Measurements from ENCODE around the gene C1orf167.

C1orf167 gene

GRCh38 chr1:11766429-11766776 lies 4.4 kb downstream of the C1orf167 start:
- H3K4me1 ChIP-seq (ENCODE audit: control insufficient read depth, insufficient read depth, low read length, poor library complexity, severe bottlenecking) = no peaks in the 10 kb centered on the region
- H3K36me3 ChIP-seq (ENCODE audit: control insufficient read depth, insufficient read depth, low read length) = no peaks in the 10 kb centered on the region
- no peak overlapping the region for H3K4me3 ChIP-seq (ENCODE audit: extremely low read depth, insufficient read depth, low read length, poor library complexity, severe bottlenecking)
- 85 to 89% methylated on average over 13 to 14 of the region's 14 CpGs for WGBS, 2 experiments (ENCODE audit: insufficient coverage in 2 of 2)
- no peak overlapping the region for H3K27ac ChIP-seq (ENCODE audit: low read depth, low read length, severe bottlenecking)
- no peaks in the 10 kb centered on the region for H3K9me3 ChIP-seq (ENCODE audit: control insufficient read depth, low read length)

- no peaks in the 10 kb centered on the region for H3K4me1 ChIP-seq (ENCODE audit: control insufficient read depth, insufficient read depth, low read length, poor library complexity, severe bottlenecking)
- H3K27ac ChIP-seq (ENCODE audit: low read depth, low read length, severe bottlenecking) = no peak overlapping the region
Measured at GRCh38 chr1:11767922-11768704, 6.1 kb downstream of the C1orf167 start.

GRCh38 chr1:11768821-11769220 lies 6.8 kb downstream of the C1orf167 start:
- 63 to 90% methylated on average over 2 of the region's 4 CpGs for WGBS, 2 experiments (ENCODE audit: insufficient coverage in 2 of 2)
- Histone ChIP-seq H3K4me1 (ENCODE audit: control insufficient read depth, insufficient read depth, low read length, poor library complexity, severe bottlenecking) (no peaks in the 10 kb centered on the region), H3K9me3 (ENCODE audit: control insufficient read depth, low read length) (no peaks in the 10 kb centered on the region), H3K36me3 (ENCODE audit: control insufficient read depth, insufficient read depth, low read length) (no peaks in the 10 kb centered on the region), H3K4me3 (ENCODE audit: extremely low read depth, insufficient read depth, low read length, poor library complexity, severe bottlenecking) (no peak overlapping the region), H3K27ac (ENCODE audit: low read depth, low read length, severe bottlenecking) (no peak overlapping the region)

More at GRCh38 chr1:11767922-11768704, 6.1 kb downstream of the C1orf167 start:
- WGBS, 2 experiments (ENCODE audit: insufficient coverage in 2 of 2) = 76% methylated on average over 11 to 13 of the region's 16 CpGs
- Histone ChIP-seq H3K36me3 (ENCODE audit: control insufficient read depth, insufficient read depth, low read length) (no peaks in the 10 kb centered on the region), H3K4me3 (ENCODE audit: extremely low read depth, insufficient read depth, low read length, poor library complexity, severe bottlenecking) (no peak overlapping the region), H3K9me3 (ENCODE audit: control insufficient read depth, low read length) (no peaks in the 10 kb centered on the region)

GRCh38 chr1:11769274-11769673 lies 7.3 kb downstream of the C1orf167 start:
- no peaks in the 10 kb centered on the region for H3K36me3 ChIP-seq (ENCODE audit: control insufficient read depth, insufficient read depth, low read length)
- H3K9me3 ChIP-seq (ENCODE audit: control insufficient read depth, low read length) = no peaks in the 10 kb centered on the region
- no peak overlapping the region for H3K27ac ChIP-seq (ENCODE audit: low read depth, low read length, severe bottlenecking)
- no peaks in the 10 kb centered on the region for H3K4me1 ChIP-seq (ENCODE audit: control insufficient read depth, insufficient read depth, low read length, poor library complexity, severe bottlenecking)
- no peak overlapping the region for H3K4me3 ChIP-seq (ENCODE audit: extremely low read depth, insufficient read depth, low read length, poor library complexity, severe bottlenecking)
- 81 to 94% methylated on average over 4 of the region's 4 CpGs for WGBS, 2 experiments (ENCODE audit: insufficient coverage in 2 of 2)

- Histone ChIP-seq H3K27ac (ENCODE audit: low read depth, low read length, severe bottlenecking) (no peak overlapping the region), H3K36me3 (ENCODE audit: control insufficient read depth, insufficient read depth, low read length) (no peaks in the 10 kb centered on the region), H3K4me3 (ENCODE audit: extremely low read depth, insufficient read depth, low read length, poor library complexity, severe bottlenecking) (no peak overlapping the region), H3K9me3 (ENCODE audit: control insufficient read depth, low read length) (no peaks in the 10 kb centered on the region), H3K4me1 (ENCODE audit: control insufficient read depth, insufficient read depth, low read length, poor library complexity, severe bottlenecking) (no peaks in the 10 kb centered on the region)
Measured at GRCh38 chr1:11770011-11770410, 8.0 kb downstream of the C1orf167 start.

GRCh38 chr1:11771481-11772043 lies 9.6 kb downstream of the C1orf167 start:
- WGBS, 2 experiments (ENCODE audit: insufficient coverage in 2 of 2) = 81 to 84% methylated on average over 7 to 10 of the region's 11 CpGs
- no peaks in the 10 kb centered on the region for H3K9me3 ChIP-seq (ENCODE audit: control insufficient read depth, low read length)
- H3K4me1 ChIP-seq (ENCODE audit: control insufficient read depth, insufficient read depth, low read length, poor library complexity, severe bottlenecking) = no peaks in the 10 kb centered on the region
- H3K27ac ChIP-seq (ENCODE audit: low read depth, low read length, severe bottlenecking) = no peak overlapping the region
- H3K36me3 ChIP-seq (ENCODE audit: control insufficient read depth, insufficient read depth, low read length) = no peaks in the 10 kb centered on the region
- no peak overlapping the region for H3K4me3 ChIP-seq (ENCODE audit: extremely low read depth, insufficient read depth, low read length, poor library complexity, severe bottlenecking)

GRCh38 chr1:11772458-11772857 lies 10.5 kb downstream of the C1orf167 start:
- no peak overlapping the region for H3K27ac ChIP-seq (ENCODE audit: low read depth, low read length, severe bottlenecking)
- H3K9me3 ChIP-seq (ENCODE audit: control insufficient read depth, low read length) = no peaks in the 10 kb centered on the region
- no peak overlapping the region for H3K4me3 ChIP-seq (ENCODE audit: extremely low read depth, insufficient read depth, low read length, poor library complexity, severe bottlenecking)
- H3K4me1 ChIP-seq (ENCODE audit: control insufficient read depth, insufficient read depth, low read length, poor library complexity, severe bottlenecking) = no peaks in the 10 kb centered on the region
- no peaks in the 10 kb centered on the region for H3K36me3 ChIP-seq (ENCODE audit: control insufficient read depth, insufficient read depth, low read length)
- WGBS, 2 experiments (ENCODE audit: insufficient coverage in 2 of 2) = 87 to 94% methylated on average over 3 to 4 of the region's 5 CpGs

GRCh38 chr1:11774753-11775152 lies 12.8 kb downstream of the C1orf167 start:
- no peak overlapping the region for H3K27ac ChIP-seq (ENCODE audit: low read depth, low read length, severe bottlenecking)
- H3K4me1 ChIP-seq (ENCODE audit: control insufficient read depth, insufficient read depth, low read length, poor library complexity, severe bottlenecking) = no peaks in the 10 kb centered on the region
- H3K9me3 ChIP-seq (ENCODE audit: control insufficient read depth, low read length) = no peaks in the 10 kb centered on the region
- H3K4me3 ChIP-seq (ENCODE audit: extremely low read depth, insufficient read depth, low read length, poor library complexity, severe bottlenecking) = no peak overlapping the region
- H3K36me3 ChIP-seq (ENCODE audit: control insufficient read depth, insufficient read depth, low read length) = no peaks in the 10 kb centered on the region
- WGBS, 2 experiments (ENCODE audit: insufficient coverage in 2 of 2) = 93% methylated on average over 6 to 7 of the region's 9 CpGs

- no peaks in the 10 kb centered on the region for H3K36me3 ChIP-seq (ENCODE audit: control insufficient read depth, insufficient read depth, low read length)
- H3K4me1 ChIP-seq (ENCODE audit: control insufficient read depth, insufficient read depth, low read length, poor library complexity, severe bottlenecking) = no peaks in the 10 kb centered on the region
- H3K9me3 ChIP-seq (ENCODE audit: control insufficient read depth, low read length) = no peaks in the 10 kb centered on the region
- H3K27ac ChIP-seq (ENCODE audit: low read depth, low read length, severe bottlenecking) = no peak overlapping the region
- WGBS, 2 experiments (ENCODE audit: insufficient coverage in 2 of 2) = 84 to 97% methylated on average over 7 of the region's 8 CpGs
- H3K4me3 ChIP-seq (ENCODE audit: extremely low read depth, insufficient read depth, low read length, poor library complexity, severe bottlenecking) = no peak overlapping the region
Measured at GRCh38 chr1:11777658-11778322, 15.8 kb downstream of the C1orf167 start.

GRCh38 chr1:11778336-11778735 lies 16.3 kb downstream of the C1orf167 start:
- Histone ChIP-seq H3K4me3 (ENCODE audit: extremely low read depth, insufficient read depth, low read length, poor library complexity, severe bottlenecking) (no peak overlapping the region), H3K4me1 (ENCODE audit: control insufficient read depth, insufficient read depth, low read length, poor library complexity, severe bottlenecking) (no peaks in the 10 kb centered on the region), H3K27ac (ENCODE audit: low read depth, low read length, severe bottlenecking) (no peak overlapping the region), H3K9me3 (ENCODE audit: control insufficient read depth, low read length) (no peaks in the 10 kb centered on the region), H3K36me3 (ENCODE audit: control insufficient read depth, insufficient read depth, low read length) (no peaks in the 10 kb centered on the region)
- WGBS, 2 experiments (ENCODE audit: insufficient coverage in 2 of 2) = 94 to 95% methylated on average over 9 of the region's 9 CpGs

Data from mesodermal cell (in vitro differentiated cells).